Calu3 (cell line): ENCODE data around the gene NSD1. TPM values are rescaled to one million over a fixed set of nuclear protein-coding genes. Genes with fewer than 3 reads are reported as not detected.

Experiments used
- BruUV-seq: library from RNA; stranded (reverse); fragments of 400-500 nt; replicated peaks from 2 replicates; lab custom pipeline; 2021; lab: Mats Ljungman, UMichigan
- CTCF ChIA-PET: fragments of 300-600 bp; sonication (Branson Sonifier 250); formaldehyde crosslinking; loops from one replicate; lab custom pipeline; 2022; ENCODE audit warnings: antibody characterized with exemption; lab: Charles Lee
- DNase-seq: peaks from one replicate; pipeline ENCODE4 v3.0.0; 2022
- H3K27ac Mint-ChIP-seq: one replicate; pipeline ENCODE4 v1.8.0; 2022; ENCODE audit warnings: mixed read lengths; ENCODE audit not compliant: unreplicated experiment
- H3K27me3 Mint-ChIP-seq: one replicate; pipeline ENCODE4 v1.8.0; 2022; ENCODE audit warnings: mixed read lengths; ENCODE audit not compliant: unreplicated experiment
- H3K36me3 Mint-ChIP-seq: one replicate; pipeline ENCODE4 v1.8.0; 2022; ENCODE audit warnings: mild to moderate bottlenecking, moderate library complexity, mixed read lengths; ENCODE audit not compliant: insufficient read depth, unreplicated experiment
- H3K4me1 Mint-ChIP-seq: one replicate; pipeline ENCODE4 v1.8.0; 2022; ENCODE audit warnings: mild to moderate bottlenecking, low read depth, mixed read lengths; ENCODE audit not compliant: unreplicated experiment
- H3K4me3 Mint-ChIP-seq: one replicate; pipeline ENCODE4 v1.8.0; 2022; ENCODE audit warnings: mild to moderate bottlenecking, low read depth, moderate library complexity, mixed read lengths; ENCODE audit not compliant: unreplicated experiment
- H3K9me3 Mint-ChIP-seq: one replicate; pipeline ENCODE4 v1.8.0; 2022; ENCODE audit warnings: low read depth, mixed read lengths; ENCODE audit not compliant: unreplicated experiment
- intact Hi-C: fragments of 100-400 bp; cut with micrococcal nuclease; formaldehyde crosslinking; loops from one replicate; pipeline ENCODE4 v1.10.0; 2022; ENCODE audit not compliant: unreplicated experiment
- total RNA-seq: library from RNA; stranded (reverse); gene quantifications from 2 replicates; pipeline ENCODE4 v1.2.3, GENCODE V29; 2022
- TF ChIP-seq, protein P1 (sequence below): fragments of 200-600 bp; IDR thresholded peaks from one replicate; pipeline ENCODE4 v1.8.0; 2022; ENCODE audit warnings: antibody characterized with exemption; ENCODE audit not compliant: unreplicated experiment

Gene NSD1
- total RNA-seq, 1 experiment from 2014 or later: 61.4 TPM

GRCh38 chr5:177194268-177194667 is 60.7 kb downstream of the NSD1 start:
- H3K9me3 Mint-ChIP-seq: no peaks in the 10 kb centered on the region
- intact Hi-C loops: no loop called here
- peaks cover 15% of the 10 kb centered on the region for H3K36me3 Mint-ChIP-seq
- no peaks in the 10 kb centered on the region for H3K27me3 Mint-ChIP-seq
- TF ChIP-seq, protein P1, sequence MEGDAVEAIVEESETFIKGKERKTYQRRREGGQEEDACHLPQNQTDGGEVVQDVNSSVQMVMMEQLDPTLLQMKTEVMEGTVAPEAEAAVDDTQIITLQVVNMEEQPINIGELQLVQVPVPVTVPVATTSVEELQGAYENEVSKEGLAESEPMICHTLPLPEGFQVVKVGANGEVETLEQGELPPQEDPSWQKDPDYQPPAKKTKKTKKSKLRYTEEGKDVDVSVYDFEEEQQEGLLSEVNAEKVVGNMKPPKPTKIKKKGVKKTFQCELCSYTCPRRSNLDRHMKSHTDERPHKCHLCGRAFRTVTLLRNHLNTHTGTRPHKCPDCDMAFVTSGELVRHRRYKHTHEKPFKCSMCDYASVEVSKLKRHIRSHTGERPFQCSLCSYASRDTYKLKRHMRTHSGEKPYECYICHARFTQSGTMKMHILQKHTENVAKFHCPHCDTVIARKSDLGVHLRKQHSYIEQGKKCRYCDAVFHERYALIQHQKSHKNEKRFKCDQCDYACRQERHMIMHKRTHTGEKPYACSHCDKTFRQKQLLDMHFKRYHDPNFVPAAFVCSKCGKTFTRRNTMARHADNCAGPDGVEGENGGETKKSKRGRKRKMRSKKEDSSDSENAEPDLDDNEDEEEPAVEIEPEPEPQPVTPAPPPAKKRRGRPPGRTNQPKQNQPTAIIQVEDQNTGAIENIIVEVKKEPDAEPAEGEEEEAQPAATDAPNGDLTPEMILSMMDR: no peak
- H3K27ac Mint-ChIP-seq: no peak overlapping the region
- H3K4me1 Mint-ChIP-seq: no peaks in the 10 kb centered on the region
- no TSS peak for BruUV-seq
- CTCF ChIA-PET: interaction anchor here (0.6 to 0.7 kb wide), 3 partner anchors 10 to 423 kb away, joined by 3 to 8 read pairs (median 4); no protein-coding TSS in a partner anchor
- DNase-seq: no peak
- H3K4me3 Mint-ChIP-seq: no peak overlapping the region

DNA sequence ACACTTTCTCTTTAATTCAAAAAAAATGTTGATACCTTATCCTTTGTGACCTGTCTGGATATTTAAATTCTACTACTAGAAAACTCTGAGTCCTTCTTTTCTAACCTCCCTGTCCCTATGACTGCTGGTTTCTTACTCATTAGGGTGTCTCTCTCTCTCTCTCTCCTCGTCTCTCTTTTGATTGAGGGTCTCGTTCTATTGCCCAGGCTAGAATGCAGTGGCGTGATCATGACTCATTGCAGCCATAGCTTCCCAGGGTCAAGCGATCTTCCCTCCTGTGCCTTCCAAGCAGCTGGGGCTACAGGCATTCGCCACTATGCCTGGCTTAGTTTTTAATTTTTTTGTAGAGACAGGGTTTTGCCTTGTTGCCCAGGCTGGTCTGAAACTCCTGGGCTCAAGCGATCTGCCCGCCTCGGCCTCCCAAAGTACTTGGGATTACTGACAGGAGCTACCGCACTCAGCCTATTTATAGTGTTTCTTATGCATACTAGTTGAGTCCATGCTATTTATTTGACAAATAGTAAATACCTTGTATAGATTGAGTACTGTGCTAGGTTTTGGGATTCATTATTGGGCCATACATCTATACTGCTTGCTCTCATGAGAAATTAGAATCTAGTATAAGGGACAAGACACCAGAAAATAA is 61.9 kb downstream of the NSD1 start:
- BruUV-seq: no TSS peak
- H3K36me3 Mint-ChIP-seq: peaks cover 15% of the 10 kb centered on the region
- no peaks in the 10 kb centered on the region for H3K27me3 Mint-ChIP-seq
- H3K4me3 Mint-ChIP-seq: no peak overlapping the region
- CTCF ChIA-PET: no interaction called here
- H3K4me1 Mint-ChIP-seq: no peaks in the 10 kb centered on the region
- no peaks in the 10 kb centered on the region for H3K9me3 Mint-ChIP-seq
- intact Hi-C loops: no loop called here
- no peak for DNase-seq
- no peak overlapping the region for H3K27ac Mint-ChIP-seq
- TF ChIP-seq, protein P1: no peak

DNA sequence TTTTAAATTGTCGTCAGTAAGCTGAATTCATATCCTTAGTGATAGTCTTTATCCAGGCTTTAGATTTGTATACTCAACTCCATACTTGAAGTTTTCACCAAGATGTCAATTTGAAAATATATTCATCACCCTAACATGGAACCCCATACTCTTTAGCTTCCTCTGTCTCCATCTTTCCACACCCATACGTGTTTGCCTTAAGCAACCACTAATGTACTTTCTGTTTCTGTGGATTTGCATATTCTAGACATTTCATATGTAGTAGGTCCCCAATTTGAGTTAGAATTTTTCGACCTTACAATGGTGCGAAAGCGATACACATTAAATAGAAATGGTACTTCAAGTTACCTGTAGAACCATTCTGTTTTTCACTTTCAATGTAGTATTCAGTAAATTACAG is 65.2 kb downstream of the NSD1 start:
- DNase-seq: no peak
- CTCF ChIA-PET: no interaction called here
- Mint-ChIP-seq H3K4me1 (no peaks in the 10 kb centered on the region), H3K27me3 (no peaks in the 10 kb centered on the region), H3K36me3 (peaks cover 7% of the 10 kb centered on the region), H3K27ac (no peak overlapping the region), H3K4me3 (no peak overlapping the region), H3K9me3 (no peaks in the 10 kb centered on the region)
- BruUV-seq: no TSS peak
- intact Hi-C loops: no loop called here
- TF ChIP-seq, protein P1: no peak

DNA sequence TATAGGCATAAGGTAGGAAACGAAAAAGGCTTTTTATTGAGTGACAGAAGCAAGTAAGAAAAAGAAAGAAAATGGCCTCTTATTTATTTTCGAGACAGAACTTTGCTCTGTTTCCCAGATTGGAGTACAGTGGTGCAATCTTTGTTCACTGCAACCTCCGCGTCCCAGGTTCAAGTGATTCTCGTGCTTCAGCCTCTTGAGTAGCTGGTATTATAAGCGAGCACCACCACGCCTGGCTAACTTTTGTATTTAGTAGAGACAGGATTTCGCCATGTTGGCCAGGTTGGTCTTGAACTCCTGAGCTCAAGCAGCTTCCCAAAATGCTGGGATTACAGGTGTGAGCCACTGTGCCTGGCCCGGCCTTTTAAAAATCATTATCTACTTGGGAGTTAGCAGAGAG is 70.7 kb downstream of the NSD1 start:
- no peak overlapping the region for H3K4me3 Mint-ChIP-seq
- CTCF ChIA-PET: no interaction called here
- no peaks in the 10 kb centered on the region for H3K4me1 Mint-ChIP-seq
- H3K9me3 Mint-ChIP-seq: no peaks in the 10 kb centered on the region
- no peaks in the 10 kb centered on the region for H3K27me3 Mint-ChIP-seq
- TF ChIP-seq, protein P1: no peak
- H3K36me3 Mint-ChIP-seq: peaks cover 15% of the 10 kb centered on the region
- BruUV-seq: no TSS peak
- H3K27ac Mint-ChIP-seq: no peak overlapping the region
- DNase-seq: no peak
- intact Hi-C loops: no loop called here
